ENCODE measurements around the gene ATG16L2.

Gene ATG16L2

DNA sequence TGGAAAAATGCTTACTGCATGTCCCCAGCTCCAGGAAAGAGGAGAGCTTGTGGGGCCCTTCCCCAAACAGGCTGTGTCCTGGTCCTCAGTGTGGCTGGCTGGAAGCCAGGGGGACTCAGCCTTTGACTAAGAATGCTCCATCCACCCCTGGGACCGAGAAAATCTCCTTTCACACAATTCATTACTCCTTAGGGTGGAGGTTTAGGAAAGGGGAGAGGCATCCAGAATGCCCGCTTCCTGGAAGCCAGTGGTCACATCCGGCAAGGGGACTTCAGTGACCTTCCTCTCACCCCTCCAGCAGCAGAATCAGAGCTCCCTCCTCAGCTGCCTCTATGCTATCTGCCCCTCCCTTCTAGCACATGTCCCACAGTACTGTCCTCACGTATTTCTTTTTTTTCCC lies 21.9 kb downstream of the ATG16L2 start:
- Histone ChIP-seq H2BK120ac (ENCODE audit: low read depth, low read length) (no peak overlapping the region), H3K27me3 (ENCODE audit: insufficient read depth, low read length, poor library complexity) (no peaks in the 10 kb centered on the region), H3K36me3 (ENCODE audit: control insufficient read depth, insufficient read depth, low read length) (no peaks in the 10 kb centered on the region), H3K56ac (ENCODE audit: low read length) (no peak overlapping the region), H3K79me2 (ENCODE audit: control insufficient read depth, insufficient read depth, low read length) (no peaks in the 10 kb centered on the region), H3K79me1 (ENCODE audit: low read length) (no peaks in the 10 kb centered on the region), H3K9ac (ENCODE audit: low read length) (no peak overlapping the region), H3K23ac (ENCODE audit: low read length) (no peak overlapping the region), H4K8ac (ENCODE audit: low read depth, low read length) (no peak overlapping the region), H3K4ac (ENCODE audit: low read depth, low read length) (no peak overlapping the region), H3K4me1 (ENCODE audit: control insufficient read depth, low read depth, low read length) (no peaks in the 10 kb centered on the region), H3K18ac (ENCODE audit: low read length) (no peak overlapping the region), H3K4me3 (ENCODE audit: low read length) (no peak overlapping the region), H3K4me2 (ENCODE audit: low read length) (no peak overlapping the region), H2BK5ac (ENCODE audit: low read length) (no peak overlapping the region), H2AK5ac (ENCODE audit: low read length) (no peak overlapping the region), H2BK15ac (replicated peaks; ENCODE audit: low read depth) (no peak overlapping the region), H4K5ac (ENCODE audit: low read length) (no peak overlapping the region), H3K27ac (ENCODE audit: low read depth, low read length) (no peak overlapping the region)
- no CpG with 5 or more reads among the region's 4 CpGs for WGBS (ENCODE audit: extremely low coverage, insufficient coverage, low lambda C conversion rate)
- no peak for DNase-seq

- Histone ChIP-seq H3K79me2 (ENCODE audit: control insufficient read depth, insufficient read depth, low read length) (no peaks in the 10 kb centered on the region), H4K5ac (ENCODE audit: low read length) (no peak overlapping the region), H3K36me3 (ENCODE audit: control insufficient read depth, insufficient read depth, low read length) (no peaks in the 10 kb centered on the region), H3K79me1 (ENCODE audit: low read length) (no peaks in the 10 kb centered on the region), H3K4ac (ENCODE audit: low read depth, low read length) (no peak overlapping the region), H2BK15ac (replicated peaks; ENCODE audit: low read depth) (no peak overlapping the region), H3K27me3 (ENCODE audit: insufficient read depth, low read length, poor library complexity) (no peaks in the 10 kb centered on the region), H4K8ac (ENCODE audit: low read depth, low read length) (no peak overlapping the region), H3K4me2 (ENCODE audit: low read length) (no peak overlapping the region), H3K4me1 (ENCODE audit: control insufficient read depth, low read depth, low read length) (no peaks in the 10 kb centered on the region), H3K56ac (ENCODE audit: low read length) (no peak overlapping the region), H3K27ac (ENCODE audit: low read depth, low read length) (no peak overlapping the region), H3K23ac (ENCODE audit: low read length) (no peak overlapping the region), H2BK5ac (ENCODE audit: low read length) (no peak overlapping the region), H3K4me3 (ENCODE audit: low read length) (no peak overlapping the region), H3K18ac (ENCODE audit: low read length) (no peak overlapping the region), H2BK120ac (ENCODE audit: low read depth, low read length) (no peak overlapping the region), H3K9ac (ENCODE audit: low read length) (no peak overlapping the region), H2AK5ac (ENCODE audit: low read length) (no peak overlapping the region)
- no peak for DNase-seq
- no CpG with 5 or more reads among the region's 4 CpGs for WGBS (ENCODE audit: extremely low coverage, insufficient coverage, low lambda C conversion rate)
These were observed 24.6 kb downstream of the ATG16L2 start for GRCh38 chr11:72838691-72839305.

DNA sequence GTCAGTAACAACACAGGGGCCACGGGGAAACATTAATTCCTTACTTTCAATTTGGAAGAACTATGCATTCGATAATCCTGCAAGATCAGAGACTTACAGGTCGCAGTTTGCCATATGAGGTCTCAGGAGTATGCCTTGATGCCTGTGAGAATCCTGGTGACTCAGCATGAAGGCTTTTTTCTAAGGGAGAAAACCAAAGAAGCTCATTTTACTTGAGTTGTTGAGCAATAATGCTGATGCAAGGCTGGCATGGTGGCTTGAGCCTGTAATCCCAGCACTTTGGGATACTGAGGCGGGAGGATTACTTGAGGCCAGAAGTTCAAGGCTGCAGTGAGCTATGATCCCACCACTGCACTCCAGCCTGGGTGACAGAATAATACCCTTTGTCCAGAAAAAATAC lies 26.6 kb downstream of the ATG16L2 start:
- Histone ChIP-seq H3K27ac (ENCODE audit: low read depth, low read length) (no peak overlapping the region), H3K79me1 (ENCODE audit: low read length) (no peaks in the 10 kb centered on the region), H3K36me3 (ENCODE audit: control insufficient read depth, insufficient read depth, low read length) (no peaks in the 10 kb centered on the region), H3K4me2 (ENCODE audit: low read length) (no peak overlapping the region), H3K27me3 (ENCODE audit: insufficient read depth, low read length, poor library complexity) (no peaks in the 10 kb centered on the region), H2AK5ac (ENCODE audit: low read length) (no peak overlapping the region), H3K4ac (ENCODE audit: low read depth, low read length) (no peak overlapping the region), H3K4me3 (ENCODE audit: low read length) (no peak overlapping the region), H3K56ac (ENCODE audit: low read length) (no peak overlapping the region), H2BK5ac (ENCODE audit: low read length) (no peak overlapping the region), H3K9ac (ENCODE audit: low read length) (no peak overlapping the region), H4K5ac (ENCODE audit: low read length) (no peak overlapping the region), H2BK120ac (ENCODE audit: low read depth, low read length) (no peak overlapping the region), H2BK15ac (replicated peaks; ENCODE audit: low read depth) (no peak overlapping the region), H3K4me1 (ENCODE audit: control insufficient read depth, low read depth, low read length) (no peaks in the 10 kb centered on the region), H3K23ac (ENCODE audit: low read length) (no peak overlapping the region), H3K18ac (ENCODE audit: low read length) (no peak overlapping the region), H3K79me2 (ENCODE audit: control insufficient read depth, insufficient read depth, low read length) (no peaks in the 10 kb centered on the region), H4K8ac (ENCODE audit: low read depth, low read length) (no peak overlapping the region)
- DNase-seq = peak; percentile 69
- no CpG with 5 or more reads among the region's 4 CpGs for WGBS (ENCODE audit: extremely low coverage, insufficient coverage, low lambda C conversion rate)

- H3K27ac ChIP-seq (ENCODE audit: low read depth, low read length) = no peak overlapping the region
- H3K4me2 ChIP-seq (ENCODE audit: low read length) = no peak overlapping the region
- H3K4me1 ChIP-seq (ENCODE audit: control insufficient read depth, low read depth, low read length) = no peaks in the 10 kb centered on the region
These were observed 27.2 kb downstream of the ATG16L2 start for GRCh38 chr11:72841397-72841796.

GRCh38 chr11:72842126-72842525 lies 27.9 kb downstream of the ATG16L2 start:
- Histone ChIP-seq H3K27ac (ENCODE audit: low read depth, low read length) (no peak overlapping the region), H3K18ac (ENCODE audit: low read length) (no peak overlapping the region), H3K36me3 (ENCODE audit: control insufficient read depth, insufficient read depth, low read length) (no peaks in the 10 kb centered on the region), H3K23ac (ENCODE audit: low read length) (no peak overlapping the region), H3K4me2 (ENCODE audit: low read length) (no peak overlapping the region), H3K4ac (ENCODE audit: low read depth, low read length) (no peak overlapping the region), H3K4me3 (ENCODE audit: low read length) (no peak overlapping the region), H3K79me2 (ENCODE audit: control insufficient read depth, insufficient read depth, low read length) (no peaks in the 10 kb centered on the region), H4K8ac (ENCODE audit: low read depth, low read length) (no peak overlapping the region), H2AK5ac (ENCODE audit: low read length) (no peak overlapping the region), H4K5ac (ENCODE audit: low read length) (no peak overlapping the region), H3K4me1 (ENCODE audit: control insufficient read depth, low read depth, low read length) (no peaks in the 10 kb centered on the region), H3K27me3 (ENCODE audit: insufficient read depth, low read length, poor library complexity) (no peaks in the 10 kb centered on the region), H2BK120ac (ENCODE audit: low read depth, low read length) (no peak overlapping the region), H2BK5ac (ENCODE audit: low read length) (no peak overlapping the region), H3K56ac (ENCODE audit: low read length) (no peak overlapping the region), H3K79me1 (ENCODE audit: low read length) (no peaks in the 10 kb centered on the region), H3K9ac (ENCODE audit: low read length) (no peak overlapping the region), H2BK15ac (replicated peaks; ENCODE audit: low read depth) (no peak overlapping the region)
- no CpG with 5 or more reads among the region's 5 CpGs for WGBS (ENCODE audit: extremely low coverage, insufficient coverage, low lambda C conversion rate)
- DNase-seq = no peak

More at GRCh38 chr11:72841397-72841796, 27.2 kb downstream of the ATG16L2 start:
- Histone ChIP-seq H3K23ac (ENCODE audit: low read length) (no peak overlapping the region), H3K56ac (ENCODE audit: low read length) (no peak overlapping the region), H3K36me3 (ENCODE audit: control insufficient read depth, insufficient read depth, low read length) (no peaks in the 10 kb centered on the region), H4K8ac (ENCODE audit: low read depth, low read length) (no peak overlapping the region), H3K18ac (ENCODE audit: low read length) (no peak overlapping the region), H3K4me3 (ENCODE audit: low read length) (no peak overlapping the region), H2AK5ac (ENCODE audit: low read length) (no peak overlapping the region), H4K5ac (ENCODE audit: low read length) (no peak overlapping the region), H2BK15ac (replicated peaks; ENCODE audit: low read depth) (no peak overlapping the region), H3K9ac (ENCODE audit: low read length) (no peak overlapping the region), H3K4ac (ENCODE audit: low read depth, low read length) (no peak overlapping the region), H2BK5ac (ENCODE audit: low read length) (no peak overlapping the region), H2BK120ac (ENCODE audit: low read depth, low read length) (no peak overlapping the region), H3K79me2 (ENCODE audit: control insufficient read depth, insufficient read depth, low read length) (no peaks in the 10 kb centered on the region), H3K27me3 (ENCODE audit: insufficient read depth, low read length, poor library complexity) (no peaks in the 10 kb centered on the region), H3K79me1 (ENCODE audit: low read length) (no peaks in the 10 kb centered on the region)
- no CpG with 5 or more reads among the region's 7 CpGs for WGBS (ENCODE audit: extremely low coverage, insufficient coverage, low lambda C conversion rate)
- DNase-seq = no peak

- no peak overlapping the region for H2BK120ac ChIP-seq (ENCODE audit: low read depth, low read length)
- H4K5ac ChIP-seq (ENCODE audit: low read length) = no peak overlapping the region
- H3K79me2 ChIP-seq (ENCODE audit: control insufficient read depth, insufficient read depth, low read length) = no peaks in the 10 kb centered on the region
- no CpG with 5 or more reads among the region's 14 CpGs for WGBS (ENCODE audit: extremely low coverage, insufficient coverage, low lambda C conversion rate)
- no peak overlapping the region for H2BK5ac ChIP-seq (ENCODE audit: low read length)
- no peak overlapping the region for H2BK15ac ChIP-seq (replicated peaks; ENCODE audit: low read depth)
- no peak overlapping the region for H3K4me3 ChIP-seq (ENCODE audit: low read length)
- H3K4ac ChIP-seq (ENCODE audit: low read depth, low read length) = no peak overlapping the region
- no peaks in the 10 kb centered on the region for H3K36me3 ChIP-seq (ENCODE audit: control insufficient read depth, insufficient read depth, low read length)
- no peak overlapping the region for H3K18ac ChIP-seq (ENCODE audit: low read length)
- no peak overlapping the region for H3K9ac ChIP-seq (ENCODE audit: low read length)
- no peaks in the 10 kb centered on the region for H3K27me3 ChIP-seq (ENCODE audit: insufficient read depth, low read length, poor library complexity)
- H3K4me1 ChIP-seq (ENCODE audit: control insufficient read depth, low read depth, low read length) = no peaks in the 10 kb centered on the region
- H3K23ac ChIP-seq (ENCODE audit: low read length) = no peak overlapping the region
- no peak overlapping the region for H4K8ac ChIP-seq (ENCODE audit: low read depth, low read length)
- no peak overlapping the region for H3K56ac ChIP-seq (ENCODE audit: low read length)
- no peak overlapping the region for H3K27ac ChIP-seq (ENCODE audit: low read depth, low read length)
- H3K79me1 ChIP-seq (ENCODE audit: low read length) = no peaks in the 10 kb centered on the region
- no peak overlapping the region for H3K4me2 ChIP-seq (ENCODE audit: low read length)
- no peak overlapping the region for H2AK5ac ChIP-seq (ENCODE audit: low read length)
- DNase-seq = no peak
These were observed 28.6 kb downstream of the ATG16L2 start for GRCh38 chr11:72842653-72843330.

Data from mesendoderm (in vitro differentiated cells).